Brain microvascular endothelial cell (primary cell): Measurements from ENCODE around the gene GTF2IRD1.

ENCODE experiments used
- DNase-seq: peaks from one replicate; pipeline ENCODE4 v3.0.0-alpha.2; 2020
- H3K27ac ChIP-seq: fragments of 250-450 bp; sonication (Bioruptor Pico); 2 replicates; pipeline ENCODE4 v1.5.1; 2020; ENCODE audit warnings: mild to moderate bottlenecking, moderate library complexity
- H3K27me3 ChIP-seq: fragments of 250-450 bp; sonication (Bioruptor Pico); replicated peaks from 2 replicates; pipeline ENCODE4 v1.5.1; 2020; ENCODE audit warnings: mild to moderate bottlenecking
- H3K36me3 ChIP-seq: fragments of 250-450 bp; sonication (Bioruptor Pico); replicated peaks from 2 replicates; pipeline ENCODE4 v1.5.1; 2020; ENCODE audit warnings: mild to moderate bottlenecking
- H3K4me3 ChIP-seq: 2 replicates; pipeline ENCODE4 v1.5.1; 2011; ENCODE audit warnings: low read depth, mild to moderate bottlenecking, control low read depth, low read length, moderate library complexity
- CTCF ChIP-seq: IDR thresholded peaks from 2 replicates; pipeline ENCODE4 v1.5.1; 2011; ENCODE audit warnings: low read depth, mild to moderate bottlenecking, moderate library complexity, low read length, control low read depth, inconsistent platforms; ENCODE audit errors: missing control alignments
- in situ Hi-C: cut with HindIII; loops from 2 replicates; pipeline ENCODE4 v1.10.0; 2017; ENCODE audit warnings: low sequenced_read_pairs, low pct_ligation_motif_present

Gene GTF2IRD1

GRCh38 chr7:74518654-74519053 lies 64.9 kb downstream of the GTF2IRD1 start:
- no peak for DNase-seq
- Histone ChIP-seq H3K36me3 (peaks cover 17% of the 10 kb centered on the region), H3K4me3 (no peak overlapping the region), H3K27me3 (no peaks in the 10 kb centered on the region), H3K27ac (no peak overlapping the region)
- in situ Hi-C loops, result no loop called here
- TF ChIP-seq CTCF, result no peak

- H3K27me3 ChIP-seq, result no peaks in the 10 kb centered on the region
- H3K4me3 ChIP-seq, result no peak overlapping the region
- DNase-seq, result no peak
- in situ Hi-C loops, result no loop called here
- peaks cover 17% of the 10 kb centered on the region for H3K36me3 ChIP-seq
- no peak overlapping the region for H3K27ac ChIP-seq
- TF ChIP-seq CTCF, result no peak
Measured at GRCh38 chr7:74519395-74519794, 65.7 kb downstream of the GTF2IRD1 start.

GRCh38 chr7:74521855-74522254 lies 68.1 kb downstream of the GTF2IRD1 start:
- no peak for DNase-seq
- H3K27me3 ChIP-seq, result no peaks in the 10 kb centered on the region
- H3K36me3 ChIP-seq, result peaks cover 19% of the 10 kb centered on the region
- no peak overlapping the region for H3K27ac ChIP-seq
- no peak overlapping the region for H3K4me3 ChIP-seq
- TF ChIP-seq CTCF, result no peak
- in situ Hi-C loops, result no loop called here

- in situ Hi-C loops, result no loop called here
- no peak overlapping the region for H3K4me3 ChIP-seq
- H3K27ac ChIP-seq, result no peak overlapping the region
- TF ChIP-seq CTCF, result no peak
- peaks cover 19% of the 10 kb centered on the region for H3K36me3 ChIP-seq
- H3K27me3 ChIP-seq, result no peaks in the 10 kb centered on the region
- no peak for DNase-seq
Measured at GRCh38 chr7:74522281-74522905, 68.7 kb downstream of the GTF2IRD1 start.

- Histone ChIP-seq H3K4me3 (no peak overlapping the region), H3K27ac (no peak overlapping the region), H3K36me3 (peaks cover 19% of the 10 kb centered on the region), H3K27me3 (no peaks in the 10 kb centered on the region)
- in situ Hi-C loops, result no loop called here
- no peak for TF ChIP-seq CTCF
- DNase-seq, result no peak
Measured at GRCh38 chr7:74523015-74523414, 69.3 kb downstream of the GTF2IRD1 start.

GRCh38 chr7:74525140-74525539 lies 71.4 kb downstream of the GTF2IRD1 start:
- Histone ChIP-seq H3K4me3 (no peak overlapping the region), H3K36me3 (peaks cover 16% of the 10 kb centered on the region), H3K27ac (no peak overlapping the region), H3K27me3 (no peaks in the 10 kb centered on the region)
- DNase-seq, result no peak
- in situ Hi-C loops, result no loop called here
- no peak for TF ChIP-seq CTCF
